GM12878 (cell line): ENCODE data around the gene FAM53B. TPM values are rescaled to one million over a fixed set of nuclear protein-coding genes. Genes with fewer than 3 reads are reported as not detected.

Source experiments
- ATAC-seq: fragments of 200-7000 bp; cut with Tn5 transposase; 3 replicates; pipeline ENCODE4 v1.9.1; 2020; ENCODE audit warnings: mild to moderate bottlenecking, moderate library complexity
- BruUV-seq: library from RNA; stranded (reverse); fragments of 400-500 nt; replicated peaks from 2 replicates; lab custom pipeline; 2021; lab: Mats Ljungman, UMichigan
- CTCF ChIA-PET: fragments of 300-600 bp; sonication (Branson Sonifier 250); formaldehyde crosslinking; extraction: SDS; loops from one replicate; lab custom pipeline; 2021; ENCODE audit warnings: inconsistent platforms; lab: Yijun Ruan, JAX
- POLR2A ChIA-PET: fragments of 350-600 bp; formaldehyde crosslinking; extraction: SDS; loops from one replicate; lab custom pipeline; 2021; ENCODE audit warnings: inconsistent platforms; lab: Charles Lee
- RAD21 ChIA-PET: fragments of 300-600 bp; sonication (Branson Sonifier 250); formaldehyde crosslinking; loops from one replicate; lab custom pipeline; 2023; ENCODE audit warnings: antibody characterized with exemption; ENCODE audit not compliant: unreplicated experiment; lab: Charles Lee
- SMC1A ChIA-PET: fragments of 300-600 bp; sonication (Branson Sonifier 250); formaldehyde crosslinking; loops from one replicate; lab custom pipeline; 2023; ENCODE audit not compliant: unreplicated experiment, uncharacterized antibody; lab: Charles Lee
- DNase-seq: peaks from one replicate; pipeline ENCODE4 v3.0.0-alpha.2; 2011; ENCODE audit warnings: low read depth, low spot score
- FAIRE-seq: peaks from 3 replicates; lab custom pipeline; 2011; peaks lifted over from hg19 to GRCh38; lab: Jason Lieb, UNC
- H2AFZ ChIP-seq: 2 replicates; pipeline ENCODE4 v1.6.0; 2011; ENCODE audit warnings: low read depth, low read length, control low read depth; ENCODE audit not compliant: control insufficient read depth
- H3K27ac ChIP-seq: 2 replicates; pipeline ENCODE4 v1.5.1; 2011; ENCODE audit warnings: control low read depth; ENCODE audit not compliant: control insufficient read depth, insufficient read depth
- H3K27me3 ChIP-seq, 2 experiments: replicated peaks in 1 of 2; 2 replicates each; pipeline versions ENCODE4 v1.6.0 to v1.6.1; 2011; ENCODE audit warnings: low read length in 1 of 2; ENCODE audit not compliant: control insufficient read depth in 2 of 2, insufficient read depth in 2 of 2
- H3K36me3 ChIP-seq, 2 experiments: 2 replicates each; pipeline ENCODE4 v1.5.1; 2011; ENCODE audit warnings: low read length in 1 of 2; ENCODE audit not compliant: control insufficient read depth in 2 of 2, insufficient read depth in 2 of 2
- H3K4me1 ChIP-seq: 2 replicates; pipeline ENCODE4 v1.6.1; 2011; ENCODE audit warnings: mild to moderate bottlenecking, low read length, moderate library complexity, mixed read lengths; ENCODE audit not compliant: control insufficient read depth, insufficient read depth
- H3K4me2 ChIP-seq: 2 replicates; pipeline ENCODE4 v1.6.0; 2011; ENCODE audit warnings: control low read depth; ENCODE audit not compliant: control insufficient read depth, insufficient read depth
- H3K4me3 ChIP-seq: fragments of 200-600 bp; sonication (generic); 2 replicates; pipeline ENCODE4 v1.5.1; 2016
- H3K79me2 ChIP-seq: 2 replicates; pipeline ENCODE4 v1.6.0; 2011; ENCODE audit warnings: low read length; ENCODE audit not compliant: control insufficient read depth, insufficient read depth
- H3K9ac ChIP-seq: 2 replicates; pipeline ENCODE4 v1.8.0; 2011; ENCODE audit warnings: low read length, control low read depth, mixed read lengths; ENCODE audit not compliant: control insufficient read depth, insufficient read depth
- H3K9me3 ChIP-seq: replicated peaks from 3 replicates; pipeline ENCODE4 v1.5.1; 2011; ENCODE audit warnings: mild to moderate bottlenecking, low read length; ENCODE audit not compliant: control insufficient read depth, insufficient read depth
- H4K20me1 ChIP-seq: 2 replicates; pipeline ENCODE4 v1.6.0; 2011; ENCODE audit not compliant: control insufficient read depth, insufficient read depth
- BACH1 ChIP-seq: fragments of 450-650 bp; IDR thresholded peaks from 2 replicates; pipeline ENCODE4 v1.6.1; 2017; ENCODE audit warnings: mild to moderate bottlenecking, borderline replicate concordance
- CEBPZ ChIP-seq: fragments of 150-350 bp; IDR thresholded peaks from 2 replicates; pipeline ENCODE4 v1.6.1; 2016; ENCODE audit warnings: low read depth, low read length
- HCFC1 ChIP-seq: fragments of 150-350 bp; IDR thresholded peaks from 2 replicates; pipeline ENCODE4 v1.6.1; 2014; ENCODE audit warnings: low read length
- HDAC2 ChIP-seq: fragments of 200-600 bp; sonication (generic); IDR thresholded peaks from 2 replicates; pipeline ENCODE4 v1.6.1; 2017
- IKZF2 ChIP-seq, 2 experiments: fragments of 450-650 bp; IDR thresholded peaks; 2 replicates each; pipeline ENCODE4 v1.6.1; 2017; ENCODE audit warnings: mild to moderate bottlenecking in 2 of 2, moderate library complexity in 2 of 2
- LARP7 ChIP-seq: fragments of 450-650 bp; IDR thresholded peaks from 2 replicates; pipeline ENCODE4 v1.6.1; 2017; ENCODE audit warnings: mild to moderate bottlenecking
- MEF2B ChIP-seq: fragments of 450-650 bp; IDR thresholded peaks from 2 replicates; pipeline ENCODE4 v1.6.1; 2018; ENCODE audit warnings: mild to moderate bottlenecking, moderate library complexity; ENCODE audit not compliant: partially characterized antibody, poor library complexity, severe bottlenecking
- MTA2 ChIP-seq: fragments of 450-650 bp; IDR thresholded peaks from 2 replicates; pipeline ENCODE4 v1.6.1; 2016; ENCODE audit warnings: low read depth, mild to moderate bottlenecking, moderate library complexity
- NFIC ChIP-seq: IDR thresholded peaks from 2 replicates; pipeline ENCODE4 v1.6.1; 2012; ENCODE audit warnings: low read depth, mild to moderate bottlenecking, inconsistent platforms, low read length, moderate library complexity
- NR2C2 ChIP-seq: IDR thresholded peaks from 2 replicates; pipeline ENCODE4 v1.6.1; 2011; ENCODE audit warnings: borderline replicate concordance, low read depth; ENCODE audit not compliant: control insufficient read depth, insufficient read length
- PAX8 ChIP-seq: fragments of 450-650 bp; IDR thresholded peaks from 2 replicates; pipeline ENCODE4 v1.6.1; 2017; ENCODE audit warnings: mild to moderate bottlenecking, moderate library complexity
- PBX3 ChIP-seq: IDR thresholded peaks from 2 replicates; pipeline ENCODE4 v1.6.1; 2011; ENCODE audit warnings: mild to moderate bottlenecking, low read depth, low read length, moderate library complexity; ENCODE audit not compliant: insufficient replicate concordance
- SP1 ChIP-seq: IDR thresholded peaks from one replicate; pipeline ENCODE4 v1.6.1; 2011; ENCODE audit warnings: low read depth, low read length
- STAT3 ChIP-seq: IDR thresholded peaks from 2 replicates; pipeline ENCODE4 v1.6.1; 2011; ENCODE audit warnings: low read depth, low read length, improper control_type of control experiment
- TAF1 ChIP-seq: IDR thresholded peaks from 2 replicates; pipeline ENCODE4 v1.6.1; 2011; ENCODE audit warnings: mild to moderate bottlenecking, low read depth, low read length, borderline replicate concordance
- ZNF274 ChIP-seq: IDR thresholded peaks from one replicate; pipeline ENCODE4 v1.8.0; 2011; ENCODE audit not compliant: insufficient read length, insufficient read depth
- WGBS: methylation state at CpG from one replicate; pipeline ENCODE4 v1.1.6; 2016; ENCODE audit warnings: low lambda C conversion rate; ENCODE audit not compliant: insufficient replicate concordance, insufficient coverage; ENCODE audit errors: missing lambda C conversion rate; 5-methylcytosine and 5-hydroxymethylcytosine counted together
- in situ Hi-C: fragments of 300-500 bp; cut with MboI; formaldehyde crosslinking; loops from 9 replicates; pipeline ENCODE4 v1.14.3; 2018; ENCODE audit warnings: mixed read lengths
- intact Hi-C: fragments of 100-400 bp; cut with micrococcal nuclease; formaldehyde crosslinking; loops from one replicate; pipeline ENCODE4 v1.14.2; 2022; ENCODE audit not compliant: unreplicated experiment
- polyA plus RNA-seq, 11 experiments: library from polyadenylated mRNA; depleted of rRNA in 4 of 11; unstranded in 6 of 11; stranded (reverse) in 5 of 11; fragments of >200 nt; fragmentation: Nextera tagmentation in 4 of 11; fragmentation: Illumina TruSeq in 1 of 11; extraction: Ambion mirVana in 4 of 11; extraction: Trizol in 1 of 11; gene quantifications; 1 replicate in 1 of 11; 2 replicates in 10 of 11; pipeline versions ENCODE4 v1.2.1 to v1.2.3, GENCODE V29; 2011 to 2016; ENCODE audit warnings: inconsistent platforms in 2 of 11, missing spikeins in 2 of 11, low read depth in 1 of 11
- total RNA-seq, 4 experiments: library from RNA; depleted of rRNA in 3 of 4; stranded (reverse); fragments of >200 nt in 3 of 4; fragmentation: Illumina TruSeq in 1 of 4; extraction: Trizol in 1 of 4; gene quantifications; 2 replicates each; pipeline versions ENCODE4 v1.2.1 to v1.2.3, GENCODE V29; 2013 to 2021

Gene FAM53B
- total and polyA plus RNA-seq, 10 of the 15 experiments (the other 5 are each of a cell fraction or from before 2014, with no cell fraction given), result 0.05 to 26.3 (median 8.1) TPM

- TF ChIP-seq BACH1, result no peak
- no peak for TF ChIP-seq SP1
- TF ChIP-seq LARP7, result no peak
- no peak for TF ChIP-seq HDAC2
- no peak for TF ChIP-seq CEBPZ
- TF ChIP-seq MEF2B, result no peak
- TF ChIP-seq TAF1, result no peak
- TF ChIP-seq HCFC1, result no peak
- TF ChIP-seq NFIC, result no peak
- no peak for TF ChIP-seq MTA2
- no peak for TF ChIP-seq IKZF2 (IDR thresholded peaks at IDR 0.05)
- no peak for TF ChIP-seq STAT3
- no peak for TF ChIP-seq NR2C2
- no peak for TF ChIP-seq PBX3
- no peak for TF ChIP-seq PAX8
- TF ChIP-seq ZNF274, result no peak
- ChIA-PET CTCF (interaction anchor here (1.1 to 1.9 kb wide), 2 partner anchors 12 to 66 kb away, joined by 3 to 4 read pairs; no protein-coding TSS in a partner anchor), RAD21 (interaction anchor here (1.0 to 1.1 kb wide), 2 partner anchors 13 to 21 kb away, joined by 3 read pairs; no protein-coding TSS in a partner anchor), SMC1A (interaction anchor here (1.1 to 7.1 kb wide), 3 partner anchors 12 to 47 kb away, joined by 3 to 37 read pairs (median 5); no protein-coding TSS in a partner anchor), POLR2A (no interaction called here)
- Histone ChIP-seq H3K27ac (no peak overlapping the region), H2AFZ (no peak overlapping the region), H3K9me3 (no peaks in the 10 kb centered on the region), H3K79me2 (no peaks in the 10 kb centered on the region), H4K20me1 (no peaks in the 10 kb centered on the region), H3K27me3 (no peaks in the 10 kb centered on the region), H3K36me3 (peaks cover 5 to 25% of the 10 kb centered on the region in 2 experiments; a peak in 3 of 4 replicates), H3K4me1 (no peaks in the 10 kb centered on the region), H3K9ac (no peak overlapping the region), H3K4me3 (no peak overlapping the region), H3K4me2 (no peak overlapping the region)
- ATAC-seq (no peak), FAIRE-seq (no peak), DNase-seq (no peak)
- BruUV-seq, result no TSS peak
- intact Hi-C loops (no loop called here), in situ Hi-C loops (no loop called here)
- WGBS, result 86% methylated on average over 6 of the region's 6 CpGs
Measured at GRCh38 chr10:124675261-124675660, 68.9 kb downstream of the FAM53B start.
